Activated CD4-positive, CD25-positive, alpha-beta regulatory T cell (primary cell): Measurements from ENCODE around the gene RNF7.
"Not testable (repeated sequence)": the region's sequence is repeated elsewhere in the genome, so short reads cannot be mapped to it uniquely, and the experiment has no call there.

ENCODE experiments used
- DNase-seq, 4 experiments: peaks; one replicate each; lab custom pipeline; 2025; lab: John Stamatoyannopoulos, UW

RNF7 gene

DNA sequence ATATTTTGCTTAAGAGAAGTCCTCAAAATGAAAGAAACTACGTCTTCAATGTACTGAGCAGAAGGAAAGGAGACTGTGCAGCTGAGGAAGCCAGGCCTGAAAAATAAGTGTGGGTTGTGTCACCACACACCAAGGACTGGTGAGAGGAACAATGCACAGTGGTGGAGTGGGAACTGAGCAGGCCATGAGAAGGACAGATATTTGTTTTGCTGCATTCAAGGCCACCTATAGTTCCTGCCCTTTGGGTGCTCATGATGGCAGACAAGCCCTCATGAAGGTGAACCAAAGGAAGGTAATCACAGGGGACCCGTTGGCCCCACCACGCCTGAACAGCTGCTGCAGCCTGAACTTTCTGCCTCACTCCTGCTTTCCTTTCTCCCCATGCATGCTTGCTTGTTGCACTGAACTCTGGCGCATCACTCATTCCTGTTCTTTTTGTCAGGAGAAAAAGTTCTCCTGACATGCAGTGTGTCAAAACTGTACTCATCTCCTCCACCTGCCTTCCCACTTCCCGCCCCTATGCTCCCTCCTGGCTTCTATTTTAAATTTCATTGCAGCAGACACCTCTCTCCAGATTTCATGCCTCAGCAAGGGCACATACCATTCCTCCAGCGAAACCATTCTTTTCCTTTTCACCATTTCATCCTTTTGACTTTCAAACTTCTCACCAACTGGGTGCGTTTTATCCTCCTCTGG is 2.2 kb upstream of the RNF7 start:
- no peak for DNase-seq

DNA sequence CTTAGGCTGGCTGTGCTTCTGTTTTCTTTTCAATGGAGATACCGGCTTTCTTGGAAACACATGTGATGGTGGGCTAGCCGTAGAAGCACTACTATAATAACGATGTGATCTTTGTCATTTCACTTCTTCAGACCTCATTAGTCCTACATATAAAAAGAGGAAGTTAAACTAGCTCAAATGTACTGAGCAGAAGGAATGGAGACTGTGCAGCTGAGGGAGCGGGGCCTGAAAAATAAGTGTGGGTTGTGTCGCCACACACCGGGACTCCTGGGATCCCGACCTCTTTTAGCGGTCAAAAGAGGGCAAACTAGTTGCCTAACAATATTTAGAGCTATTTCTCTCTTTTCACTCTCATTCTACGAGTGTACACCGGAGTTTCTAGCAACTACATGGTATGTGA is 1.0 kb upstream of the RNF7 start:
- no peak for DNase-seq

DNA sequence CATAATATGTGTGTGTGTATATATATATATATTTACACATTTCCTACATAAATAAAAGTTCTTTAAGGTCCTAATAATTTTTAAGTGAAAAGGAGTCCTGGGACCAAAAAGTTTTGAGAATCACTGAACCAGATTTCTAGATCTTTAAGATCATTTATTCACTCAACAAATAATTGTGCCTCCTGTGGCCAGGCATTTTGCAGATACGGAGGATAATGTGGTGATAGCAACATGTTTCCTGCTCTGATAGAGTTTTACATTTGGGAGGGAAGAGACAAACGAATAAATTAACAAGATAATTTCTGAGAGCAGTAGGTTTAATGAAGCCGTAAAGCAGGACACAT is 448 bp upstream of the RNF7 start:
- no peak for DNase-seq

DNA sequence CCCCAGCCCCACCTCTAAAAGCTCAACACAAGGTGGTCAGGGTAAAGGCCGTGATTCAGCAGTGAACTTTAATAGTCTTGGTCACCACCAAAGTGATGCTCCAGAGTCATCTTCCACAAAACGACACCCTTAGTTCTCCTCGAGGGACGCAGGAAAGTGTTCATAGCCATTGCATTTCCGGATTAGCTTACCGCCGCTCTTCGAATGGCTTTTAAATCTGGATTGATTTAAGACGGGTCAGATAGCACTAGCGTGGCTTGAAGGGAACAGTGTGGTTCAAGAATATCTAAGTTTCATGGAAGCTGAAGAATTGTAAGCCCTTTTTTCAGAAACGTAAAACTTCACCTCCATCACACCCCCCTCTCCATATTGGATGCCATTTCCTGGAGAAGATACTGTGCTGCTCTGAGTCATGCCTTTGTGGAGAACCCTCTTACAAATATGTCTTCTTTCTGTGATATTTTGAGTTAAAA is 829 bp downstream of the RNF7 start:
- no peak for DNase-seq

DNA sequence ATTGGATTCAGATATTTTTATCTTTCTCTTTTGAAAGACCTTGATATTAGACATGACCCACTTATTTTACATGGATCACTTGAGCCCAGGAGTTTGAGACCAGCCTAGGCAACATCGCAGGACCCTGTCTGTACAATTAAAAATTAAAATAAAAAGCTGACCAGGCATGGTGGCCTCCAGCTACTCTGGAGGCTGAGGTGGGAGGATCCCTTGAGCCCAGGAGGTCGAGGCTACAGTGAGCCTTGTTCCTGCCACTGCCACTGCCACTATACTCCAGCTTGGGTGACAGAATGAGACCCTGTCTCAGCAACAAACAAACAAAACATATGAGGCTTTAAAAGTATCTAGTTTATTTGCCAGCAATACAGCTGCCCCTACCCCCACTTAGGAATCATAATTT is 1.6 kb downstream of the RNF7 start:
- no peak for DNase-seq

DNA sequence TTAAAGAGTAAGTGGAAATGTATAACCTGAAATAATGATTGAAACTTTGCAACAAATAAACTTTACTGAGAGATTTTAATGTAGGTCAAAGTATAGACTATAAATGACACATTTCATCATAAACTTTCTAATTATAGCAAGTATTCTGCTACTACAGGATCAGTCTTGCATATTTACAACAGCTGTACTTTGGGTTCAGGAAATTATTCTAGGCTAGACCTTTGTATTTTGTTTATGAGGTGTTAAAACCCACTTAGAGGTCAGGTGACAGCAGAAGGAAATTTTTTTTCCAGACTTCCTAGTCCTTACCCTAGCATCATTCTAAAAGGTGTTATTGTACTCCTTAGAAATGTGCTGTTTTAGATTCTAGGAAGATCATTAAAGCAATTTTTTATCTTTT is 2.3 kb downstream of the RNF7 start:
- DNase-seq = no peak

DNA sequence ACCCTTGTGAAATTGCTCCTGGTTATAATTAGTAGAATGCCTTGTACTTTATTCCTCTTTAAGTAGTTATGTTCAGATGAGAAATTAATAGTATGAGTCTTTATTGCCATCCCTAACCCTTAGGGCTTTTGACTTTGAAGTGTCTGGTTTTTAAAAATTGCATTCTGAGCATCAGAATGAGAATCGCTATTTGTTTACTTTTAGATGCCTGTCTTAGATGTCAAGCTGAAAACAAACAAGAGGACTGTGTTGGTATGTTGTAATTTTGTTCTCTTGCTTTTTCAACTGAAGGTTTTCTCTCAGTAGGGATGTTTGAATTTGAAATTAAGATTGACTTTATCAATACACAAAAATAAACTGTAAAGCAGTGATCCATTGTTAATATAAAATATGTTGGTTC is 5.2 kb downstream of the RNF7 start:
- no peak for DNase-seq

DNA sequence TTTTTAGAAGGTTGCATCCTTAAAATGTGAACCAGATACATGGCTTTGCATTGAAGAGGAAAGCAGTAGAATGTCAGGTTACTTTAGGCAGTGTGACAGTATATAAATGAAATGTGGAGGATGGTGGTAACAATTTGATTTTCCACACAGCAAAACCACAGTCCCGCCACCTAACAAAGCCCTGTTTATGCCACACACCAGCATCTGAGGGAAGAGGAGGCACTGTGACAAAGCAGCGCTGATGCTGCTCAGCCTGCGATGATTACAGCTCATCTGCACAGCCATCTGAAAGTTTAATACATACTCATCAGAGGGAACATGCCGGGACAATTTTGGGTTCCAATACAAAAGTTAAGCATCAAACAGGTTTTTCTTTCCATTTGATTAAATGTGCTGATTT is 8.9 kb downstream of the RNF7 start:
- no peak for DNase-seq

DNA sequence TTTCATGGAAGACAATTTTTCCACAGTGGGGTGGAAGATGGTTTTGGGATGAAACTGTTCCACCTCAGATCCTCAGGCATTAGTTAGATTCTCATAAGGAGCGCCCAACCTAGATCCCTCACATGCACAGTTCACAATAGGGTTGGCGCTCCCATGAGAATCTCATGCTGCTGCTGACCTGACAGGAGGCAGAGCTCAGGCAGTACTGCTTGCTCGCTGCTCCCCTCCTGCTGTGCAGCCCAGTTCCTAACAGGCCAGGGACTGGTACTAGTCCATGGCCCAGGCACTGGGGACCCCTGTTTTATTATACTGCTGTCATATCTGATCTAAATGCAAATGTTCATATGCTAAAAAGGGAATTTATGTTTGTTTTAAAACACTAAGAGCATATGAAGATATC is 15.3 kb downstream of the RNF7 start:
- DNase-seq = no peak

DNA sequence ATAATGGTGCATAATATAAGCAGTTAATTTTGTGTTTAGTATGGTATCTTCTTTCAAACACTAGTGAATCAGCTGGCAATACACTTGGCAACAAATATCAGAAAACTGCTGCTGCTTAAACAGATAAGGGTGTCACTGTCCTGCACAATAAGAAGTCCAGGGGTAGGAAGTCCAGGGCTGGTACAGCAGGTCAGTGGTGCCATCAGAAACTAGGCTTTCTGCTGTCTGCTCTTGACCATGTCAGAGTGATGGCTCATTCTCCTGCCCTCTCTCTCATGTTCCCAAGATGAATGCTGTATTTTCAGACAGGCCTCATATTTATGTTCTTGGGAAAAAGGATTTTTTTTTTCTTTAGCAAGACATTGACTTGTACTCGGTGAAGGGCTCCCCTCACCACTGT is 15.9 kb downstream of the RNF7 start:
- no peak for DNase-seq

DNA sequence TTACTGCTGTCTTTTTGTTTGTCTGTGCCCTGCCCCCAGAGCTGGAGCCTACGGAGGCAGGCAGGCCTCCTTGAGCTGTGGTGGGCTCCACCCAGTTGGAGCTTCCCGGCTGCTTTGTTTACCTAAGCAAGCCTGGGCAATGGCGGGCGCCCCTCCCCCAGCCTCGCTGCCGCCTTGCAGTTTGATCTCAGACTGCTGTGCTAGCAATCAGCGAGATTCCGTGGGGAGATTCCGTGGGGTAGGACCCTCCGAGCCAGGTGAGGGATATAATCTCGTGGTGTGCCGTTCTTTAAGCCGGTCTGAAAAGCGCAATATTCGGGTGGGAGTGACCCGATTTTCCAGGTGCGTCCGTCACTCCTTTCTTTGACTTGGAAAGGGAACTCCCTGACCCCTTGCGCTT is 24.5 kb downstream of the RNF7 start:
- not testable (repeated sequence) for DNase-seq

DNA sequence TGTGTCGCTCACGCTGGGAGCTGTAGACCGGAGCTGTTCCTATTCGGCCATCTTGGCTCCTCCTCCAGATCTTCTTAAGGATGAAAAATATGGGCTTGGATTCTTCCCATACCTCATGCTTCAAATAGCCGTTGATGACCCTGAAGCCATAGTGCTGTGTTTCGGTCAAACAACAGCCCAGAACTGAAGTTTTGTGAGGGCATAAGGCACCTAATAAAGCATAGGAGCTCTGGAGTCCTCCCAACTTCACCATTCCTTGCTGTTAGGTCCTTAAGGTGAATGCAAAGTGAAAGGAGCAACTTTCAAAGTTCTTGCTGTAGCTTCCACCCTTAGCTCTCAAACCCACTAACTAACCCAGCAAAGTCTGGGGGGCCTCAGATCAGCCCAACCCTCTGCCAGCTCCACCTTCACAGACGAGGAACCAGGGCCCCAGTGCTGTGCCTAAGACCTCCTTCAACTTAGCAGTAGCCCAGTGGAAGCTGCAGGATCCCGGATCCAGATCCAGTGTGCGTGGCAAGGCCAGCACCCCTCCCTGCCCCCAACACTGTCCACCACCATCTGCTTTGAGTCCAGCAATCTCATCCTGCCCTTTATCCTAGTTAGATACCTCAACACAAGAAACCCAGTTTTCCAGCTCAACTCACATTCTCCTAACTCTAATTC is 25.1 kb downstream of the RNF7 start, which contains the start of gene GRK7:
Gene GRK7 (plus strand): TSS at position 321 of the 663 bp plus-strand sequence. CDS start 14,877 bp downstream, outside the sequence.
- DNase-seq = no peak

DNA sequence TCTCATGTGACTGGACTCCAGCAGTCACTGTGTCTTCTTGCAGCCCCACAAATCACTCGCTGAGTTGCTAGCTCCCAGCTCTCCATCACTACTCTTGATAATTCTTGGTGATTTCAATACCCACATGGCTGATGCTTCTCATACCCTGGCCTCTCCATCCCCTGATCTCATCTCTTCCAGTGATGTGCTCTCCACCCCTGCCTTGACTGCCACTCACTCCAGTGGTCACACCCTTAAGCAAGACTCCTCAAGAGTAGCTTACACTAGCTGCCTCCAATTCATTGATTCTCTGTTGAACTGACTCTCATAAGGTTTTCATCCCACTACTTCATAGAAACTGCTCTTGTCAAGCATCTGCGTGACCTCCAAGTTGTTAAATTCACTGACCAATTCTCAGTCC is 25.9 kb downstream of the RNF7 start:
- no peak for DNase-seq

DNA sequence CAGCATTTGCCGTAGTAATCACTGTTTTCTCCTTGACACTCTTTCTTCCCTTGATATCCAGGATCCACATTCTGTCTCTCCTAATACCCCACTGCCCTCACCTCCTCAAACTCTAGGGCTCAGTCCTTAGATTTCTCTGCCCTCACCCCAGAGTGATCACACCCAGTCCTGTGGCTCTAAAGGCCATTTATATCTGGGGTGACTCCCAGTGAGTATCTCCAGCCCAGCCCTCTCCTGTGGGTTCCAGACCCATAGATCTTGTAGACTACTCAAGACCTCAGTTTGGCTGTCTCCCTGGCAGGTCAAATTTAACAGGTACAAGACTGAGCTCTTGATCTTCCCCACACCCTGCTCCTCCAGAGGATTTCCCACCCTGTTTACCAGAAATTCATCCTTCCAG is 26.4 kb downstream of the RNF7 start:
- DNase-seq = no peak

DNA sequence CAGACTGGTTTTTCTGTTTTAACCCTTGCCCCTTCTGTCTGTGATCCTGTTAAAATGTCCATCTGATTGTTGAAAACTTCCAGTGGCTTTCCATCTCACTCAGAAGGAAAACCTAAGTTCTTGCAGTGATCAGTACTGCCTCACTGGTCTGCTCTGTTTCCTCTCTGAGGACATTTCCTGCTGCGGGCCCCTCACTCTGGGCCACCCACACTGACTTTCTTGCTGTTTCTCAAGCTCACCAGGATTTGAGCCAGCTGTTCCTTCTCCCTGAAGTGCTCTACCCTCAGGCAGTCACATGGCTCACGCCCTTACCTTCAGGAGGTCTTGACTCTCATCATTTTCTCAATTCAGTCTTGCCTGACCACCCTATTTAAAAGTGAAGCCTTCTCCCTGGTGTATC is 26.9 kb downstream of the RNF7 start:
- DNase-seq = no peak

DNA sequence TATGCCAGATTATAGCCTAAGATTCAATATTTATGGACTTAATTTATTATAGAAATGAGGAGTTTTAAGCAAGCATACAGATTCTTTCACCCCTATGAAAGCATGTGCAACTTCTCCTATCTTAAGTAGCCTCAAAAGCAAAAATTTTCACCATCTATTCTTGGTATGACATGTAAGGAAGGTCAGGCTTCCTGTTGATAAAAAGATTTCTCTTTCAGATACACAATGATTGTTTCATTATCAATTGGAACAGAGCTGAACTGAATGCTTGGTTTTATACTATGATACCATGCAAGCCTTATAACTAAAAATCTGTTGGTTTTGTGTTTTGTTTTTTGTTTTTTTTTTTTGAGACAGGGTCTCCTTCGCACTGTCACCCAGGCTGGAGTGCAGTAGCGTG is 29.0 kb downstream of the RNF7 start:
- no peak for DNase-seq

DNA sequence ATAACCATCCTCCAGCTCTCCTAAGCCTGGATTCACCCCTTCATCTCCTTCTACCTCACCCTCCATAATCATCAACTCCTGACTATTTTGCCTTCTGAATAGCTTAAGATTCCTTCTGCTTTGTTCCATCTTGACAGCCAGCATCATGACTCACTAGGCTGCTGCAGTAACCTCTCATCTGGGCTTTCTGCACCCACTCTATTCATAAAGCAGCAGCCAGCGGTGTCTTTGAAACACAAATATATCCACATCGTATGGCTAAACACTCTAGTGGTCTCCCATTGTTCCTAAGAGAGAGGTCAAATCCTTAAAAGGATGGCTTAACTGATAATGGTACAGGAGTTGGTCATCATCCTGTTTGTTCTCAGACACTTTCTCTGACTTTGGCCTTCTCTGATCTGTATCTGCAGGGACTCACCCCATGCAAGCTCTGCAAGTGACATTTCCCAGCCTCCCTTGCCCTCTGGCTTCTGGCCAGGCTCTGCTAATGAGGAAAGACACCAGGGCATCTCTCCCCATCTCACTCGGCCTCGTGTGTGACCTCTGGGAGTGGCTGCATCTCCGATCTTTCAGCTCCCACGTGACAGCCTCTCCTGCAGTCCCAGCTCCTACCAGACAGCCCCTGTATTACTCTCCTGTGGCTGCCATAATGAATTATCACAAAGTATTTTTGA is 31.3 kb downstream of the RNF7 start:
- no peak for DNase-seq

DNA sequence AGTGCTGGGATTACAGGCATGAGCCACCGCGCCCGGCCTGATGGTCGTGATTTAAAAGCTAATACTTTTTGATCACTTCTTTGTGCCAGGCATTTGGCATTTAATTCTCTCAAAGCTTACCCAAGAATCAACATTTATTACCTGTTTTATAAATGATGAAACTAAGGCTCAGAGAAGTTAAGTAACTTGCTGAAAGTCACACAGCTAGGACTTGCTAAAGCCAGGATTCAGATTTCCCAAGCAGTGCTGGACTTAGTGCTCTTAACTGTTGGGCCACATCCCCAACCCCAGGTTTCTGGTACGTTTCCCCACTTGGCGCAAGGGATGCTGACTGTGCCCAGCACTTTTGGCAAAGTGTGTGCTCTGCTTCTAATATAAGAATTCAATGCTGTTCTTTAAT is 35.6 kb downstream of the RNF7 start:
- no peak for DNase-seq

DNA sequence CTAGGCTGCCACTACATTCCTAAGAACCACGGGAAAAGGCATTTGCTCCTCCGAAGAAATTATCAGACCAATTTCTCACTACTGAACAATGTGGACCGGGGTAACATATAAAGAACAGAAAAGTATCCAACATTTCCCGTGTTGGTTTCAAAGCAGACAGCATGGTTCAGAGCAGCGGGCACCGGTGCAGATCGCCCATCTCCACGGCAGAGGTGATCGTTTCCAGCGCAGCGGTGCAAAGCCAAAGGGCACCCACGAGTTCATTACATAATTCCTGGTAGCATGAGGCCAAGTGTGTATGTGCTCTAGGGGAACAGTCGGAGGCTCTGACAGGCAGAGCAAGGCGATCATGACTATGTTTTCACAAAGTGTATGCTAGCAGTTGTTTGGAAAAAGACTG is 38.3 kb downstream of the RNF7 start:
- no peak for DNase-seq

DNA sequence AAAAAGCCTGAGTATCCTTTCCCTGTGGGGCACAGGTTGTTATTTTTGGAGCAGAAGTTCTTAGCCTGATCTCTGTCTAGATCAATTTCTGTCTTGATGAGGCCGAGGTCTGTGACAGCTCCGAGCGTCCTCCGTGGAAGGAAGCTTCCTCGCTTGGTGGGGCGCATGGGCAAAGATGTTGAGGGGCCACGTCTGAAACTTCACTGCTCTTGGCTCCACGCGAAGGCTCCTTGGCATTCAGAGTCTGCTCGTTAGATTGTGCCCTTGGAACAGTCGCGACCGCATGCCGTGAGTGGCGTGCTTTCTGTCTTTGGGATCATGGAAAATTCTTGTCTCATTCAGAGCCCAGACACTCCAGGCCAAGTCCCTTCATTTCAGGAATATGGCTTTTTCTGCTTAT is 38.8 kb downstream of the RNF7 start:
- DNase-seq = no peak

DNA sequence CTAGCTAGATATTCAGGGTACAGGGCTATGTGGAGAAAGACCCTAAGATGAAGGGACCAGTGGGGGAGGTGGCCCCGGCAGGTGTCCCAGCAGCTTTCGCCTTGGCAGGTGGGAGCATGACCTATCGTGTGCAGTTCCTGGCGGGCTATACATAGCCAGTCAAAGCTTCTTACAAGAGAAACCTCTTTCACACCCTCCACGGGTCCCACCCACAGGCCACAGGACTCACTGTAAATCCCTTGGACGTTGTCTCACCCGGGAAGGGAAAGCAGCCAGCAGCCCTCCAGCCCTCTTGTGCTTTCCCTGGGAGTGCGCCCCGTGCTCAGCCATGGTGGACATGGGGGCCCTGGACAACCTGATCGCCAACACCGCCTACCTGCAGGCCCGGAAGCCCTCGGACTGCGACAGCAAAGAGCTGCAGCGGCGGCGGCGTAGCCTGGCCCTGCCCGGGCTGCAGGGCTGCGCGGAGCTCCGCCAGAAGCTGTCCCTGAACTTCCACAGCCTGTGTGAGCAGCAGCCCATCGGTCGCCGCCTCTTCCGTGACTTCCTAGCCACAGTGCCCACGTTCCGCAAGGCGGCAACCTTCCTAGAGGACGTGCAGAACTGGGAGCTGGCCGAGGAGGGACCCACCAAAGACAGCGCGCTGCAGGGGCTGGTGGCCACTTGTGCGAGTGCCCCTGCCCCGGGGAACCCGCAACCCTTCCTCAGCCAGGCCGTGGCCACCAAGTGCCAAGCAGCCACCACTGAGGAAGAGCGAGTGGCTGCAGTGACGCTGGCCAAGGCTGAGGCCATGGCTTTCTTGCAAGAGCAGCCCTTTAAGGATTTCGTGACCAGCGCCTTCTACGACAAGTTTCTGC is 40.1 kb downstream of the RNF7 start:
- no peak for DNase-seq

DNA sequence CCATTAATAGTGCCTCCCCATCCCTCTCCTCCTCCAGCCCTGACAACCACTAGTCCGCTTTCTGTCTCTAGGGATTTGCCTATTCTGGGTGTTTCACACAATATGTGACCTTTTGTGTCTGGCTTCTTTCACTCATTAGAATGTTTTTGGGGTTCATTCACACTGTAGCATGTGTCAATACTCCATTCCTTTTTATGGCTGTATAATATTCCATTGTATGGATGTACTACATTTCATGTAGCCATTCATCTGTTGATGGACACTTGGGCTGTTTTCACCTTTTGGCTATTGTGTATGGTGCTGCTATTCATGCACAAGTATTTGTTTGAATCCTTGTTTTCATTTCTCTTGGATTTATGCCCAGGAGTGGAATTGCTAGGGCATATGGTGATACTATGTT is 41.6 kb downstream of the RNF7 start:
- no peak for DNase-seq
